ENCODE measurements around the gene XYLT1.

Gene XYLT1

DNA sequence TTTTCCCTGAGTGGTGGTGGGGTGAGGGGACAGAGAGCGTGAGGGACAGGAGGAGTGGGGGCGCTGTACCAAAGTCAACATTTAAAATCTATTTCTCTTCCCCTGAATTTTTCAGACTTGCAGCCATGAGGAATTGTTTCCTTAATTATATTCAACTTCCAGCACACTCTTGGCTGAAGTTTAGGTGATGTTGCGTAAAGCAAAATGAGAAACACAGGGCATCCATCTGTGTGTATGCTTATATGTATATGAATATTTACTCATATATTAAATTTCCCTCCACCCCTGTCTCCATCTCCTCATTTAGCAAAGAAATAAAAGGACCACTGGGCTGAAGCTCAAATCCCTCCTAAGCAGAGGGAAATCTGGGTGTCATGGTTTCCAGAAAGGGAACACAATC is 218.1 kb downstream of the XYLT1 start:
- no peak for DNase-seq

- DNase-seq: no peak
Measured at GRCh38 chr16:17252064-17252463, 218.7 kb downstream of the XYLT1 start.

- DNase-seq: no peak
Measured at GRCh38 chr16:17251496-17251895, 219.3 kb downstream of the XYLT1 start.

GRCh38 chr16:17246974-17247732 is 223.6 kb downstream of the XYLT1 start:
- DNase-seq: no peak

DNA sequence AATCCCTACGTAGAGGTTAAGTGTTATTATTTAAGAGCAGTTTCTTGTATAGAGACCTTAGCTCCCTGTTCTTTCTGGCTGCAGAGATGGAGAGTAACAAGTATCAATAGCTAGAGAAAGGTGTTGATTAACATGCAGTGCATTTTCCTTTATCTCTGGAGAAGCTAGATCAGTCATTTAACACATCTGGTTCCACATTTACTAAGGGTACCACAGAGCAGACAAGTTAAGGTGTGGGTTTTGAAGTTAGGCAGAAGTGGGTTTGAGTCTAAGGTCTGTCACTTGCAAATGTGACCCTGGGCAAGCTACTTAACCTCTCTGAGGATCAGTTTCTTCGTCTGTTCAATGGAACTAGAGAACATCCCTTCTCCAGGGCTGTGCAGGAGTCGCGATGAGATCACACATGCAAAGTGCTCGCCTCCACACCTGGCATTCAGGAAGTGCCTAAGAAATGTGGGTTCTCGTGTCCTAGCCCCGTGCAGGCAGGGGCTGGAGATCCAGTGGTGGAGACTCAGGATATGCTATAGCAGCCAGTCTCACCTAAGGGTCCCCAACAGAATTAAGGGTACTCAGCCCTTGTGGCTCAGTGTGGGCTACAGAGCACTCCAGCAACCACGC is 224.4 kb downstream of the XYLT1 start:
- DNase-seq: no peak

GRCh38 chr16:17245776-17246175 is 225.0 kb downstream of the XYLT1 start:
- DNase-seq: no peak

DNA sequence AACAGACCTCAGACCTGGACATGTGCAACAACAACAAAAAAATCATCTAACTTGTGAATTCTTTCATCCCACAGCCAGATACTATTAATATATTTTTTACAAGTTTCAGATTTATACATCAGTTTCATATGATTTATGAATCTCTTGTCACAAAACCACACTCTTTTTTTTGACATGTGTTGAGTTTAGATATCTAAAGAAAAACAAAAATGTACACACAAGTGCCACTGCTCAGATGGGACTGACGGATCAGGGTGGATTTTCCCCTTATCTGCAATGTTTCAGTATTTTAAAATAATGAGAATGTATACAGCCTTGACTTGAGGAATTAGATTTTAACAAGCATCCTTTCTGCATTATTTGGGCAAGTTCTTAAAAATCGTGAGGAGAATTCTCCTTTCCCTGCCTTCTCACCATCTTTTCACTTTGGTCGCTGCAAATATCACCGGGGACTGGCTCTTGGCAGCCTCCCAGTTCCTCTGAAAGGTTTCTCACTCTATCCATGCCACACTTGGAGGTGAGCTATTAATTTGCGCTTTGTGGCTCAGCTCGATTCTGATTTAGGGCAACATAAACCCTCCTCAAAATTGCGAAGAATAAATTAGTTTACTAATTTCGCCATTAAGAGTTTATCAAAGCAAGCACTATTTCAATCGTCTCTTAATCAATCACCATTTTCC is 225.7 kb downstream of the XYLT1 start:
- no peak for DNase-seq

GRCh38 chr16:17241264-17241835 is 229.4 kb downstream of the XYLT1 start:
- no peak for DNase-seq

- DNase-seq: no peak
Measured at GRCh38 chr16:17238285-17239028, 232.3 kb downstream of the XYLT1 start.

DNA sequence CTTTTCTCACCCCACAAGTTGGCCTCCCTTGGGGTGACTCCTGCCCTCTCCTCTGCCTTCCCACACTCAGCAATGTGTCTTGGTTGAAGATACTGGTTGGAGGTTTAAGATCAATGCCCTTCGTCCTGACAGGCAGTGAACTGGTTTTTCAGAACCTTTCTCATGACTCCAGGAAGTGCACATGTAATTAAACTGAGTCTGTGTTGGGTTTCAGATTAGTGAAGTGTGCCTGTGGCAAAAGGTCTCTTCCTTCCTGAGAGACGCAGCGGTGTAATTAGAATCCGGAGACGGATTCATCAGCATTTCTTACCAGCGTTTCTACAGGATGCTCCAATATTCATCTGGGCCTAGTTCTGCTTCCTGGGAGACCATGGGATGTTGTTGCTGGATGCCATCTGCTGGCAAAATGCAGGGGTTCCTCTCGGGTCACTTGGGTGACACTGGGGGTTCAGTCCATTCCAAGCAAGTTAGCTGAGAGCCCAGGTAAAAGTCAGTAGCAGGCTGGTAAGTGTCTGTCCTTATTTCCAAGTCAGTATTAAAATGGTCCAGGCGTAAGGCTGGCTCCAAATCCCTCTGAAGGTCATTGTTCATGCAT is 233.3 kb downstream of the XYLT1 start:
- DNase-seq: no peak

DNA sequence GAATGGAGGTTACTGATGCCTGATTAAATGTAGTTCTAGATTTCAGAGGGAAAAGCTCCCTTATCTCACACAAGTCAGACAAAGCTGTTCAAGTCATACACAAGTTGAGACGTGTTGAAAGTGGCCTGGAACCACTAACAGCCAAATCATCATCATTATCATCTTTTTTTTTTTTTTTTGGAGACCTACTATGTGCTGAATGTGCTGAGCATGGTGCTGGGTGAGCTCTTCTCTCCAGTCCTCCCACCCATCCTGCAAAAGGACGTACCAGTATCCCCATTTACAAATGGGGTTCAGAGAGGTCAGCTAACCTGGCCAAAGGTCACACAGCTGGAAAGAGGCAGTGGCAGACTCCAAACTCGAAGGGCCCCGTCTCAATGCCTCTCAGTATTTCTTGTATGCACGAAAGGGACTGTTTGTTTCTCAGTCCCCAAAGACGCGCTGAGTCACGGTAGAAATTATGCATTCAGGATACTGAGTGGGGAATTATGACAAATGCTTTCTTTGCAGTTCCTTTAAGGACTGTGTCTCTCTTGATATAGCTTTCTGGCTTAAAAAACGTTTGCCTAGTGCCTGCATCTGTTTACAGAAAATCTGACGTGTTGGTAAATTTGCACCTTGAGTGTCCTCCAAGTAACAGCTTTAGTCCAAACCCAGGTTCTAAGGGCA is 235.5 kb downstream of the XYLT1 start:
- peak; percentile 23 for DNase-seq

GRCh38 chr16:17233318-17234002 is 237.3 kb downstream of the XYLT1 start:
- DNase-seq: no peak

GRCh38 chr16:17232487-17232886 is 238.3 kb downstream of the XYLT1 start:
- no peak for DNase-seq

DNA sequence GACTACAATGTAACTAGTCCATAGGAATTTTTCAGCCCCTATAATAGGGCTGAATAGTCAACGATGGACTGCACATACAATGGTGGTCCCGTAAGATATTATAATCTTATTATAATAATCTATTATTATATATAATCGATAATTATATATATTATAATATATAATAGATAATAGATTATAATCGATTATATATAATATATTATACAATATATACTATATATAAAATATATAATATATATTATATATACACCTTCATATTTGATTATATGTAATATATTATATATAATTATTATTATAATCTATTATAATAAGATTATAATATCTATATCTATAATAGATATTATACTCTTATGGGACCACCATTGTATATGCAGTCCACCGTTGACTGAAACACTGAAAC is 238.8 kb downstream of the XYLT1 start:
- no peak for DNase-seq

GRCh38 chr16:17230932-17231581 is 239.7 kb downstream of the XYLT1 start:
- DNase-seq: no peak

GRCh38 chr16:17229766-17230165 is 241.0 kb downstream of the XYLT1 start:
- DNase-seq: no peak

- DNase-seq: no peak
Measured at GRCh38 chr16:17229131-17229530, 241.6 kb downstream of the XYLT1 start.

DNA sequence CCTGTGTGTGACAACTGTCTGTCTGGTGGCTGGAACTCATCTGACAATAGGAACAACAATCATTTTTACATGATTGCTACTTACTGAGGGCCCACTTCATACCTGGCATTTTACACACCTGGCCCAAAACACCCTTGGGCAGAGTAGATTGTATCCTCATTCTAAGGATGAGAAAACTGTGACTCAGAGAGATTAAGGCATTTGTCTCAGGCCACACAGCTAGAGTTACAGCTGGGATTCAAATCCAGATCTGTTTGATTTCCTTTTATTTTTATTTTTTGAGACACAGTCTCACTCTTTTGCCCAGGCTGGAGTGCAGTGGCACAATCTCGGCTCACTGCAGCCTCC is 242.1 kb downstream of the XYLT1 start:
- no peak for DNase-seq

- no peak for DNase-seq
Measured at GRCh38 chr16:17228048-17228707, 242.6 kb downstream of the XYLT1 start.

- no peak for DNase-seq
Measured at GRCh38 chr16:17227278-17227677, 243.5 kb downstream of the XYLT1 start.

Data from fibroblast of skin of scalp (primary cell).